HepG2 (cell line): ENCODE data around the gene CCDC50. TPM values are rescaled to one million over a fixed set of nuclear protein-coding genes. Genes with fewer than 3 reads are reported as not detected.

ENCODE experiments used
- ATAC-seq: fragments of 200-7000 bp; cut with Tn5 transposase; 3 replicates; pipeline ENCODE4 v1.9.1; 2020; ENCODE audit warnings: mild to moderate bottlenecking, moderate library complexity
- BruUV-seq: library from RNA; stranded (reverse); fragments of 400-500 nt; replicated peaks from 2 replicates; lab custom pipeline; 2021; lab: Mats Ljungman, UMichigan
- CTCF ChIA-PET: fragments of 300-600 bp; formaldehyde crosslinking; extraction: SDS; loops from one replicate; lab custom pipeline; 2021; ENCODE audit warnings: low total read pairs, inconsistent platforms, low intra/inter-chr PET ratio; lab: Yijun Ruan, JAX
- POLR2A ChIA-PET: fragments of 350-600 bp; sonication (Branson Sonifier 250); formaldehyde crosslinking; loops from one replicate; lab custom pipeline; 2020; ENCODE audit warnings: antibody characterized with exemption, inconsistent platforms; lab: Yijun Ruan, JAX
- DNase-seq: peaks from one replicate; pipeline ENCODE4 v3.0.0-alpha.2; 2015; ENCODE audit warnings: low spot score
- FAIRE-seq: peaks from 3 replicates; lab custom pipeline; 2011; peaks lifted over from hg19 to GRCh38; lab: Jason Lieb, UNC
- H2AFZ ChIP-seq: one replicate; pipeline ENCODE4 v1.6.1; 2011; ENCODE audit warnings: low read length, inconsistent platforms
- H3K27ac ChIP-seq: fragments of 300-600 bp; 3 replicates; pipeline ENCODE4 v1.8.0; 2011; ENCODE audit warnings: mixed run types, mild to moderate bottlenecking, mixed read lengths, low read length, inconsistent platforms; ENCODE audit not compliant: insufficient read depth; ENCODE audit errors: extremely low read length
- H3K27me3 ChIP-seq, 2 experiments: fragments of 200-600 bp in 1 of 2; 2 replicates in 1 of 2; 3 replicates in 1 of 2; pipeline versions ENCODE4 v1.6.0 to v1.8.0; 2011; ENCODE audit warnings: low read length in 2 of 2, mild to moderate bottlenecking in 2 of 2, moderate library complexity in 2 of 2, inconsistent platforms in 1 of 2; ENCODE audit not compliant: insufficient read depth in 2 of 2, control insufficient read depth in 1 of 2
- H3K36me3 ChIP-seq, 2 experiments: fragments of 200-600 bp in 1 of 2; replicated peaks in 1 of 2; 2 replicates in 1 of 2; 3 replicates in 1 of 2; pipeline versions ENCODE4 v1.5.1 to v1.8.0; 2011; ENCODE audit warnings: low read length in 2 of 2, inconsistent platforms in 1 of 2; ENCODE audit not compliant: insufficient read depth in 2 of 2, control insufficient read depth in 1 of 2
- H3K4me1 ChIP-seq: 2 replicates; pipeline ENCODE4 v1.5.1; 2012; ENCODE audit warnings: low read length, inconsistent platforms; ENCODE audit not compliant: insufficient read depth
- H3K4me2 ChIP-seq: 2 replicates; pipeline ENCODE4 v1.6.0; 2011; ENCODE audit warnings: low read depth, low read length, inconsistent platforms
- H3K4me3 ChIP-seq, 3 experiments: fragments of 200-600 bp in 1 of 3; sonication (generic), shearing (Covaris generic) in 1 of 3; replicated peaks in 1 of 3; 2 replicates each; pipeline ENCODE4 v1.5.1; 2011 to 2016; ENCODE audit warnings: low read length in 3 of 3, inconsistent platforms in 2 of 3, low read depth in 2 of 3, mild to moderate bottlenecking in 2 of 3, control low read depth in 1 of 3, mixed read lengths in 1 of 3; ENCODE audit not compliant: insufficient read depth in 1 of 3
- H3K79me2 ChIP-seq: one replicate; pipeline ENCODE4 v1.6.1; 2011; ENCODE audit warnings: low read length, inconsistent platforms; ENCODE audit not compliant: insufficient read depth
- H3K9ac ChIP-seq: 2 replicates; pipeline ENCODE4 v1.6.0; 2011; ENCODE audit warnings: mild to moderate bottlenecking, low read depth, low read length, inconsistent platforms; ENCODE audit not compliant: insufficient read depth
- H3K9me3 ChIP-seq: 2 replicates; pipeline ENCODE4 v1.5.1; 2012; ENCODE audit warnings: mild to moderate bottlenecking, low read length
- H4K20me1 ChIP-seq: 2 replicates; pipeline ENCODE4 v1.6.0; 2011; ENCODE audit warnings: inconsistent platforms, mild to moderate bottlenecking, low read length, moderate library complexity; ENCODE audit not compliant: insufficient read depth
- ARID4A ChIP-seq: sonication (generic); formaldehyde crosslinking; IDR thresholded peaks from 2 replicates; pipeline ENCODE4 v1.5.0; 2020; ENCODE audit warnings: mild to moderate bottlenecking, missing genetic modification reagents, borderline replicate concordance
- ARNT ChIP-seq: fragments of 450-650 bp; IDR thresholded peaks from 2 replicates; pipeline ENCODE4 v1.6.1; 2017
- HOXA5 ChIP-seq: sonication (generic); formaldehyde crosslinking; IDR thresholded peaks from 2 replicates; pipeline ENCODE4 v1.4.0; 2020; ENCODE audit warnings: missing genetic modification reagents
- PRDM4 ChIP-seq: sonication (generic); formaldehyde crosslinking; IDR thresholded peaks from 2 replicates; pipeline ENCODE4 v1.9.0; 2021; ENCODE audit warnings: missing genetic modification reagents, borderline replicate concordance
- TGIF2 ChIP-seq: IDR thresholded peaks from 2 replicates; pipeline ENCODE4 v1.6.1; 2016; ENCODE audit warnings: control low read depth, missing compliant biosample characterization
- USF2 ChIP-seq, 2 experiments: sonication (generic) in 1 of 2; formaldehyde crosslinking in 1 of 2; IDR thresholded peaks; 2 replicates each; pipeline versions ENCODE4 v1.5.1 to v1.6.1; 2011 to 2020; ENCODE audit warnings: borderline replicate concordance in 1 of 2, low read depth in 1 of 2, low read length in 1 of 2, mild to moderate bottlenecking in 1 of 2, missing genetic modification reagents in 1 of 2, moderate library complexity in 1 of 2
- ZBTB49 ChIP-seq: sonication (generic); formaldehyde crosslinking; IDR thresholded peaks from 2 replicates; pipeline ENCODE4 v1.4.0; 2020; ENCODE audit warnings: missing genetic modification reagents, borderline replicate concordance
- ZKSCAN5 ChIP-seq: sonication (generic); formaldehyde crosslinking; IDR thresholded peaks from 2 replicates; pipeline ENCODE4 v1.5.1; 2020; ENCODE audit warnings: mild to moderate bottlenecking, missing genetic modification reagents
- ZNF20 ChIP-seq: sonication (generic); formaldehyde crosslinking; IDR thresholded peaks from 2 replicates; pipeline ENCODE4 v1.4.0; 2020; ENCODE audit warnings: mild to moderate bottlenecking, moderate library complexity, missing genetic modification reagents
- ZNF354B ChIP-seq: sonication (generic); formaldehyde crosslinking; IDR thresholded peaks from 2 replicates; pipeline ENCODE4 v1.8.0; 2022; ENCODE audit warnings: mild to moderate bottlenecking, missing genetic modification reagents
- ZNF496 ChIP-seq: sonication (generic); formaldehyde crosslinking; IDR thresholded peaks from 2 replicates; pipeline ENCODE4 v1.8.1; 2023; ENCODE audit warnings: mild to moderate bottlenecking, moderate library complexity, missing genetic modification reagents; ENCODE audit not compliant: insufficient replicate concordance
- ZNF598 ChIP-seq: sonication (generic); formaldehyde crosslinking; IDR thresholded peaks from 2 replicates; pipeline ENCODE4 v1.5.1; 2020; ENCODE audit warnings: mild to moderate bottlenecking, missing genetic modification reagents, borderline replicate concordance
- ZNF746 ChIP-seq: sonication (generic); formaldehyde crosslinking; IDR thresholded peaks from 2 replicates; pipeline ENCODE4 v1.8.0; 2022; ENCODE audit warnings: mild to moderate bottlenecking, missing genetic modification reagents
- WGBS: methylation state at CpG from one replicate; pipeline ENCODE4 v1.1.6; 2017; ENCODE audit warnings: low lambda C conversion rate; 5-methylcytosine and 5-hydroxymethylcytosine counted together
- in situ Hi-C: cut with HindIII; loops from 2 replicates; pipeline ENCODE4 v1.10.0; 2017; ENCODE audit warnings: low pct_unique_long_range_greater_than_20kb; ENCODE audit not compliant: extremely low pct_ligation_motif_present
- intact Hi-C: fragments of 100-400 bp; cut with micrococcal nuclease; formaldehyde crosslinking; loops from one replicate; pipeline ENCODE4 v1.10.0; 2022; ENCODE audit not compliant: unreplicated experiment
- polyA plus RNA-seq, 8 experiments: library from polyadenylated mRNA; depleted of rRNA in 3 of 8; stranded (reverse) in 7 of 8; unstranded in 1 of 8; fragments of >200 nt; fragmentation: Illumina TruSeq in 4 of 8; extraction: Trizol in 4 of 8; gene quantifications; 2 replicates each; pipeline versions ENCODE4 v1.2.1 to v1.2.3, GENCODE V29; 2011 to 2016; ENCODE audit warnings: low read depth in 4 of 8, missing spikeins in 1 of 8, mixed read lengths in 1 of 8; ENCODE audit not compliant: insufficient read depth in 1 of 8
- total RNA-seq, 5 experiments: library from RNA; depleted of rRNA; stranded (reverse); fragments of >200 nt; fragmentation: Illumina TruSeq; extraction: Trizol; gene quantifications; 2 replicates each; pipeline ENCODE4 v1.2.3, GENCODE V29; 2016; ENCODE audit warnings: low read depth in 1 of 5

The CCDC50 gene
- total and polyA plus RNA-seq, 2 of the 13 experiments (the other 11 are each of a cell fraction or from before 2014, with no cell fraction given): 47.6 to 66.4 TPM

DNA sequence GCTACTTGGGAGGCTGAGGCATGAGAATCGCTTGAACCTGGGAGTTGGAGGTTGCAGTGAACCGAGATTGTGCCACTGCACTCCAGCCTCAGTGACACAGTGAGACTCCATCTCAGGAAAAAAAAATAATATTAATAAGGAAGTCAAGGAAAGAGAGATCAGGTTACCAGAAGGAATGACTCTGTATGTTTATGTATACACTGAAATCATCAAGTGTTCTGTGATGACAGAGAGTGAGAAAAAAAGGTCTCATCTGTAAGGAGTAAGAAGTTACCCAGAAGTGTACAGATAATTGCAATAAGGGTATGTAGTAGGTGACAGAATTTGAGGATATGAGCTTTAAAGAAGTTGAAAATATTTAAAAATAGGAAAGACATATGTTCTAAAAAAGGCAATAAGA lies 4.3 kb upstream of the CCDC50 start:
- intact Hi-C loops (no loop called here), in situ Hi-C loops (no loop called here)
- no peaks in the 10 kb centered on the region for H3K36me3 ChIP-seq
- H3K4me1 ChIP-seq: peaks cover 17% of the 10 kb centered on the region
- no peak overlapping the region for H3K4me2 ChIP-seq
- H3K9me3 ChIP-seq: no peaks in the 10 kb centered on the region
- no peak overlapping the region for H3K4me3 ChIP-seq
- H3K27me3 ChIP-seq: no peaks in the 10 kb centered on the region; a peak in 1 of 5 replicates
- no peak for DNase-seq
- H3K79me2 ChIP-seq: peaks cover 5% of the 10 kb centered on the region
- H4K20me1 ChIP-seq: no peaks in the 10 kb centered on the region
- WGBS: 37% methylated on average over 2 of the region's 2 CpGs
- H3K27ac ChIP-seq: no peak overlapping the region
- no peak for FAIRE-seq
- CTCF ChIA-PET: no interaction called here
- H3K9ac ChIP-seq: no peak overlapping the region
- POLR2A ChIA-PET: no interaction called here
- ATAC-seq: no peak
- no peak overlapping the region for H2AFZ ChIP-seq
- BruUV-seq: no TSS peak
- TF ChIP-seq USF2 (IDR thresholded peaks at IDR 0.05; ENCODE audit: low read depth, low read length) (no peak), USF2 (CRISPR knock-in tag; IDR thresholded peaks at IDR 0.05; ENCODE audit: borderline replicate concordance) (no peak), ZKSCAN5 (CRISPR knock-in tag) (no peak), ZNF354B (CRISPR knock-in tag) (no peak), ZNF598 (CRISPR knock-in tag) (no peak), ZNF746 (CRISPR knock-in tag) (no peak), ZNF20 (CRISPR knock-in tag) (no peak), PRDM4 (CRISPR knock-in tag) (no peak), HOXA5 (CRISPR knock-in tag) (no peak), ZNF496 (no peak), ARNT (no peak), ARID4A (CRISPR knock-in tag) (no peak), TGIF2 (CRISPR knock-in tag) (no peak), ZBTB49 (no peak)
